Measurements from ENCODE around the gene ARID1B. TPM values are rescaled to one million over a fixed set of nuclear protein-coding genes. Genes with fewer than 3 reads are reported as not detected.

Gene ARID1B
- total and polyA plus RNA-seq, 2 donors (not counting 1 experiment from before 2014, with no cell fraction given), result 47.2 to 280 TPM

DNA sequence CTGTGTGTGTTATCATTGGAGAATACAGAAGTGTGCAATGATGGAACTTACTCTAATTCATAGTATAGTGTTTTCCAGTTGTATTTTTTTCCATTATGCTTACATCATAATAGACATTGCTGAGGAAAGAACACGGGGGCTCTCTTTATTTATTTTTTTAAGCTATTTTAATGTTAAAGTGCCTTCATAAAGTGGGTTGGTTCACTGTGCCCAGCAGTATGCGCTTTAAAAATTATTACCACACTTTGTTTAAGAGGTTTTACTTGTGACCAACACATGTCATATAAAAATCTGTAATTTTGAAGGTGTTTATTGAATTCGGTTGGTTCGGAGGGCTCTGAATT is 330.4 kb downstream of the ARID1B start:
- H3K9me3 ChIP-seq (ENCODE audit: control extremely low read depth in 1 of 3, control insufficient read depth in 2 of 3, insufficient read depth in 1 of 3, low read length in 2 of 3), result no peaks in the 10 kb centered on the region
- no peak overlapping the region for H3K4me3 ChIP-seq (ENCODE audit: control extremely low read depth in 1 of 5, extremely low read depth in 1 of 5, insufficient read depth in 1 of 5, low read depth in 2 of 5, low read length in 4 of 5)
- Mint-ChIP-seq H3K4me3 (no peak overlapping the region), H3K27ac (no peak overlapping the region), H3K9me3 (ENCODE audit: insufficient read depth) (no peaks in the 10 kb centered on the region), H3K27me3 (no peaks in the 10 kb centered on the region), H3K4me1 (peaks cover 35% of the 10 kb centered on the region)
- peaks cover 23% of the 10 kb centered on the region for H4K20me1 ChIP-seq (ENCODE audit: control insufficient read depth, insufficient read depth, low read length, poor library complexity, severe bottlenecking)
- no peak overlapping the region for H3K27ac ChIP-seq (ENCODE audit: low read length in 2 of 2)
- whole genome bisulfite sequencing (ENCODE audit: insufficient coverage), result no CpG with 5 or more reads among the region's 4 CpGs
- POLR2A ChIA-PET, result no interaction called here
- H3K36me3 ChIP-seq (replicated peaks in 1 of 2; ENCODE audit: control extremely low read depth in 1 of 2, control insufficient read depth in 1 of 2, extremely low read depth in 1 of 2, insufficient read depth in 2 of 2, low read length in 1 of 2), result peaks cover 8 to 25% of the 10 kb centered on the region in 2 experiments
- CTCF ChIA-PET, result no interaction called here
- intact Hi-C loops (cut with micrococcal nuclease), result no loop called here
- H2AFZ ChIP-seq (ENCODE audit: insufficient read depth, low read depth, low read length, poor library complexity, severe bottlenecking), result no peak overlapping the region
- TF ChIP-seq, protein P1, sequence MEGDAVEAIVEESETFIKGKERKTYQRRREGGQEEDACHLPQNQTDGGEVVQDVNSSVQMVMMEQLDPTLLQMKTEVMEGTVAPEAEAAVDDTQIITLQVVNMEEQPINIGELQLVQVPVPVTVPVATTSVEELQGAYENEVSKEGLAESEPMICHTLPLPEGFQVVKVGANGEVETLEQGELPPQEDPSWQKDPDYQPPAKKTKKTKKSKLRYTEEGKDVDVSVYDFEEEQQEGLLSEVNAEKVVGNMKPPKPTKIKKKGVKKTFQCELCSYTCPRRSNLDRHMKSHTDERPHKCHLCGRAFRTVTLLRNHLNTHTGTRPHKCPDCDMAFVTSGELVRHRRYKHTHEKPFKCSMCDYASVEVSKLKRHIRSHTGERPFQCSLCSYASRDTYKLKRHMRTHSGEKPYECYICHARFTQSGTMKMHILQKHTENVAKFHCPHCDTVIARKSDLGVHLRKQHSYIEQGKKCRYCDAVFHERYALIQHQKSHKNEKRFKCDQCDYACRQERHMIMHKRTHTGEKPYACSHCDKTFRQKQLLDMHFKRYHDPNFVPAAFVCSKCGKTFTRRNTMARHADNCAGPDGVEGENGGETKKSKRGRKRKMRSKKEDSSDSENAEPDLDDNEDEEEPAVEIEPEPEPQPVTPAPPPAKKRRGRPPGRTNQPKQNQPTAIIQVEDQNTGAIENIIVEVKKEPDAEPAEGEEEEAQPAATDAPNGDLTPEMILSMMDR (IDR thresholded peaks at IDR 0.05), result no peak
- TF ChIP-seq EZH2 (IDR thresholded peaks at IDR 0.05; ENCODE audit: borderline replicate concordance, insufficient read depth, low read depth, low read length, poor library complexity, severe bottlenecking), result no peak
- DNase-seq, result no peak
- H3K27me3 ChIP-seq (replicated peaks in 1 of 4; ENCODE audit: control extremely low read depth in 1 of 4, control insufficient read depth in 3 of 4, insufficient read depth in 4 of 4, low read length in 3 of 4), result no peaks in the 10 kb centered on the region
- peaks cover 11 to 12% of the 10 kb centered on the region in 2 donors for H3K4me1 ChIP-seq (ENCODE audit: control insufficient read depth in 2 of 2, insufficient read depth in 2 of 2, low read length in 2 of 2)
- peaks cover 47% of the 10 kb centered on the region for H3K79me2 ChIP-seq (ENCODE audit: control insufficient read depth, insufficient read depth, low read length)
- H3K9ac ChIP-seq (ENCODE audit: low read length), result no peak overlapping the region
- no peak for ATAC-seq (ENCODE audit: low read depth)
- no peak overlapping the region for H3K4me2 ChIP-seq (replicated peaks; ENCODE audit: low read depth, low read length, poor library complexity, severe bottlenecking)

DNA sequence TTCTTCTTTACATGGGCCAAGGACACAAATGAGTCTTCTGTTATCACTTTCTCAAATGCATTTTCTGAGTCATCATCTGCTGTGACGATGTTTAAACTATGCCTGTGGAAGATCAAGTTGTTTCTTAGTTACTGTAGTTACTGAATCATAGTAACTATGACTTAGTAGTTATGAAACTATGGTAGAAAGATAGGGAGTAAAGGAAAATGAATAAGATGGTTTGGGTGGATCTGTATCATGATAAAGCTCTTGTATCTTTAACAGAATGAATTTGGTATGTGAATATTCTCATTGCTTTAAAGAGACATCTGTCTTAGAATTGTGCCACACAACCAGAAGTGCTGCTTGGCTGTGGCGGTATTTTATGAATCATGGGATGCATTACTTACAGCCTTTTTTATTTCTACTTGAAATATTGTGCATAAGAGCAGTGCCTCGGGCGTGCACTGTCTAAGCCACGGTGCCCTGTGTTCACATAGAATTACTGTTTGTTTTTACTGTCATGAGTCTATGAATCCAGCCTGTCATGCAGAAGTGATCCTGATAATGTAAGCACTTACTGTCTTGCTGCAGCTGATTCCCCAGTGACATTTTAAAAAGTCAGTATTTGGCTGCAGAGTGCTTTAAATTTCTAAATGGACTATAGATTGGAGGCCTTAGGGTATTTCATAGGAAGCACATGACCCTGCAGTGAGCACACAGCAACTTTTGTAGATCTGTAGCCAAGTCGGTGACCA is 330.9 kb downstream of the ARID1B start:
- Mint-ChIP-seq H3K9me3 (ENCODE audit: insufficient read depth) (no peaks in the 10 kb centered on the region), H3K4me3 (no peak overlapping the region), H3K4me1 (peaks cover 34% of the 10 kb centered on the region), H3K27me3 (no peaks in the 10 kb centered on the region), H3K27ac (no peak overlapping the region)
- DNase-seq (no peak), ATAC-seq (ENCODE audit: low read depth) (no peak)
- H3K9me3 ChIP-seq (ENCODE audit: control extremely low read depth in 1 of 3, control insufficient read depth in 2 of 3, insufficient read depth in 1 of 3, low read length in 2 of 3), result no peaks in the 10 kb centered on the region
- intact Hi-C loops (cut with micrococcal nuclease), result no loop called here
- no peaks in the 10 kb centered on the region for H3K27me3 ChIP-seq (replicated peaks in 1 of 4; ENCODE audit: control extremely low read depth in 1 of 4, control insufficient read depth in 3 of 4, insufficient read depth in 4 of 4, low read length in 3 of 4)
- WGBS (ENCODE audit: insufficient coverage), result 100% methylated on average over 3 of the region's 6 CpGs
- ChIA-PET POLR2A (interaction anchor here (0.6 kb wide), 1 partner anchor 1595 kb away, joined by 3 read pairs; no protein-coding TSS in a partner anchor), CTCF (no interaction called here)
- H4K20me1 ChIP-seq (ENCODE audit: control insufficient read depth, insufficient read depth, low read length, poor library complexity, severe bottlenecking), result peaks cover 23% of the 10 kb centered on the region
- TF ChIP-seq, protein P1 (IDR thresholded peaks at IDR 0.05), result no peak
- no peak for TF ChIP-seq EZH2 (IDR thresholded peaks at IDR 0.05; ENCODE audit: borderline replicate concordance, insufficient read depth, low read depth, low read length, poor library complexity, severe bottlenecking)
- H3K4me3 ChIP-seq (ENCODE audit: control extremely low read depth in 1 of 5, extremely low read depth in 1 of 5, insufficient read depth in 1 of 5, low read depth in 2 of 5, low read length in 4 of 5), result no peak overlapping the region
- H3K36me3 ChIP-seq (replicated peaks in 1 of 2; ENCODE audit: control extremely low read depth in 1 of 2, control insufficient read depth in 1 of 2, extremely low read depth in 1 of 2, insufficient read depth in 2 of 2, low read length in 1 of 2), result peaks cover 8 to 28% of the 10 kb centered on the region in 2 experiments
- H3K27ac ChIP-seq (ENCODE audit: low read length in 2 of 2), result no peak overlapping the region
- H3K4me2 ChIP-seq (replicated peaks; ENCODE audit: low read depth, low read length, poor library complexity, severe bottlenecking), result no peak overlapping the region
- H3K79me2 ChIP-seq (ENCODE audit: control insufficient read depth, insufficient read depth, low read length), result peaks cover 43% of the 10 kb centered on the region
- H2AFZ ChIP-seq (ENCODE audit: insufficient read depth, low read depth, low read length, poor library complexity, severe bottlenecking), result no peak overlapping the region
- H3K9ac ChIP-seq (ENCODE audit: low read length), result no peak overlapping the region
- H3K4me1 ChIP-seq (ENCODE audit: control insufficient read depth in 2 of 2, insufficient read depth in 2 of 2, low read length in 2 of 2), result peaks cover 11 to 12% of the 10 kb centered on the region in 2 donors
